Measurements from ENCODE around the gene SLC25A42. TPM values are rescaled to one million over a fixed set of nuclear protein-coding genes. Genes with fewer than 3 reads are reported as not detected.

The SLC25A42 gene
- total RNA-seq, 4 donors from 2014 or later: 12.3 to 85.3 (median 37.1) TPM

GRCh38 chr19:19109601-19110000 lies 45.8 kb downstream of the SLC25A42 start:
- H3K27me3 ChIP-seq: no peaks in the 10 kb centered on the region
- H3K27ac ChIP-seq: peak overlapping the region; percentile 18 to 51 (median 45)
- peak in 1 of 2 donors; percentile 36 for DNase-seq
- H3K4me3 ChIP-seq: no peak overlapping the region
- peaks cover 0 to 11% of the 10 kb centered on the region in 2 donors for H3K4me1 ChIP-seq
- TF ChIP-seq POLR2A (IDR thresholded peaks at IDR 0.05) (no peak), CTCF (IDR thresholded peaks at IDR 0.05 in 4 of 5, conservative IDR thresholded peaks at IDR 0.05 in 1 of 5) (no peak)
- peak; percentile 28 to 37 for ATAC-seq
- H3K9me3 ChIP-seq: no peaks in the 10 kb centered on the region
- peaks cover 0 to 20% of the 10 kb centered on the region in 2 donors for H3K36me3 ChIP-seq
- intact Hi-C loops (cut with DNase I; ENCODE audit: low total_unique reads) (no loop called here), in situ Hi-C loops (cut with MboI; ENCODE audit: low sequenced_read_pairs in 4 of 4) (no loop called here)

- H3K9me3 ChIP-seq: no peaks in the 10 kb centered on the region
- intact Hi-C loops (cut with DNase I; ENCODE audit: low total_unique reads): no loop called here
- peak in 1 of 5 experiments; percentile 39 for TF ChIP-seq CTCF (IDR thresholded peaks at IDR 0.05 in 4 of 5, conservative IDR thresholded peaks at IDR 0.05 in 1 of 5)
- no peak for TF ChIP-seq POLR2A (IDR thresholded peaks at IDR 0.05)
- no peaks in the 10 kb centered on the region for H3K27me3 ChIP-seq
- peaks cover 0 to 20% of the 10 kb centered on the region in 2 donors for H3K36me3 ChIP-seq
- DNase-seq (no peak), ATAC-seq (no peak)
- no peak overlapping the region for H3K27ac ChIP-seq
- no peak overlapping the region for H3K4me3 ChIP-seq
- in situ Hi-C loops (cut with MboI; ENCODE audit: low sequenced_read_pairs in 4 of 4): no loop called here
- peaks cover 0 to 11% of the 10 kb centered on the region in 2 donors for H3K4me1 ChIP-seq
These were observed 46.8 kb downstream of the SLC25A42 start for GRCh38 chr19:19110410-19111135.

GRCh38 chr19:19111136-19111835 lies 47.5 kb downstream of the SLC25A42 start:
- Histone ChIP-seq H3K9me3 (no peaks in the 10 kb centered on the region), H3K27ac (peak overlapping the region in 2 of 4 donors; percentile 50 to 51), H3K4me3 (no peak overlapping the region), H3K27me3 (no peaks in the 10 kb centered on the region), H3K4me1 (peaks cover 0 to 11% of the 10 kb centered on the region in 2 donors), H3K36me3 (peaks cover 0 to 14% of the 10 kb centered on the region in 2 donors)
- intact Hi-C loops (cut with DNase I; ENCODE audit: low total_unique reads): no loop called here
- in situ Hi-C loops (cut with MboI; ENCODE audit: low sequenced_read_pairs in 4 of 4): no loop called here
- no peak for ATAC-seq
- TF ChIP-seq CTCF (IDR thresholded peaks at IDR 0.05 in 4 of 5, conservative IDR thresholded peaks at IDR 0.05 in 1 of 5): no peak
- no peak for TF ChIP-seq POLR2A (IDR thresholded peaks at IDR 0.05)
- no peak for DNase-seq

- intact Hi-C loops (cut with DNase I; ENCODE audit: low total_unique reads): no loop called here
- H3K9me3 ChIP-seq: no peaks in the 10 kb centered on the region
- no peak overlapping the region for H3K4me3 ChIP-seq
- H3K27me3 ChIP-seq: no peaks in the 10 kb centered on the region
- peaks cover 0 to 11% of the 10 kb centered on the region in 2 donors for H3K4me1 ChIP-seq
- no peak for ATAC-seq
- H3K36me3 ChIP-seq: peaks cover 0 to 12% of the 10 kb centered on the region in 2 donors
- TF ChIP-seq CTCF (IDR thresholded peaks at IDR 0.05 in 4 of 5, conservative IDR thresholded peaks at IDR 0.05 in 1 of 5) (no peak), POLR2A (IDR thresholded peaks at IDR 0.05) (no peak)
- DNase-seq: no peak
- in situ Hi-C loops (cut with MboI; ENCODE audit: low sequenced_read_pairs in 4 of 4): no loop called here
- H3K27ac ChIP-seq: peak overlapping the region in 2 of 4 donors; percentile 50 to 51
These were observed 48.3 kb downstream of the SLC25A42 start for GRCh38 chr19:19111967-19112580.
